HG03095 (cell line): ENCODE measurements around the gene CEP120.
"Not testable (repeated sequence)": the region's sequence is repeated elsewhere in the genome, so short reads cannot be mapped to it uniquely, and the experiment has no call there.

Source experiments
- ATAC-seq: cut with Tn5 transposase; IDR thresholded peaks from one replicate; pipeline ENCODE4 v1.9.1; 2021; ENCODE audit warnings: moderate library complexity; ENCODE audit not compliant: unreplicated experiment

CEP120 gene

GRCh38 chr5:123423278-123424149 is at the start of gene CEP120:
CEP120 (minus strand) TSS chr5:123423403; CDS start chr5:123422998, 405 bp downstream.
- ATAC-seq, result peak; percentile 98

- no peak for ATAC-seq
Measured at GRCh38 chr5:123472150-123472924, 49.1 kb upstream of the CEP120 start.

- ATAC-seq, result no peak
Measured at GRCh38 chr5:123471385-123471784, 48.2 kb upstream of the CEP120 start.

GRCh38 chr5:123466839-123467238 is 43.6 kb upstream of the CEP120 start:
- ATAC-seq, result not testable (repeated sequence)

- no peak for ATAC-seq
Measured at GRCh38 chr5:123460296-123460729, 37.1 kb upstream of the CEP120 start.

GRCh38 chr5:123458994-123459393 is 35.8 kb upstream of the CEP120 start:
- not testable (repeated sequence) for ATAC-seq

- no peak for ATAC-seq
Measured at GRCh38 chr5:123456242-123456641, 33.0 kb upstream of the CEP120 start.

GRCh38 chr5:123455640-123456039 is 32.4 kb upstream of the CEP120 start:
- ATAC-seq, result peak; percentile 96

GRCh38 chr5:123455095-123455494 is 31.9 kb upstream of the CEP120 start:
- peak; percentile 58 for ATAC-seq

GRCh38 chr5:123454259-123454911 is 31.2 kb upstream of the CEP120 start:
- ATAC-seq, result no peak

- ATAC-seq, result no peak
Measured at GRCh38 chr5:123452401-123452800, 29.2 kb upstream of the CEP120 start.

- ATAC-seq, result no peak
Measured at GRCh38 chr5:123451047-123451446, 27.8 kb upstream of the CEP120 start.

GRCh38 chr5:123450640-123451039 is 27.4 kb upstream of the CEP120 start:
- no peak for ATAC-seq

- no peak for ATAC-seq
Measured at GRCh38 chr5:123450114-123450513, 26.9 kb upstream of the CEP120 start.

GRCh38 chr5:123449424-123449974 is 26.3 kb upstream of the CEP120 start:
- ATAC-seq, result no peak

- ATAC-seq, result no peak
Measured at GRCh38 chr5:123448743-123449142, 25.5 kb upstream of the CEP120 start.

- ATAC-seq, result peak; percentile 91
Measured at GRCh38 chr5:123448017-123448617, 24.9 kb upstream of the CEP120 start.

GRCh38 chr5:123444016-123444415 is 20.8 kb upstream of the CEP120 start:
- ATAC-seq, result no peak

- ATAC-seq, result peak; percentile 59
Measured at GRCh38 chr5:123441408-123441807, 18.2 kb upstream of the CEP120 start.

GRCh38 chr5:123440456-123441181 is 17.4 kb upstream of the CEP120 start:
- no peak for ATAC-seq
